ENCODE data around the gene ESPL1. TPM values are rescaled to one million over a fixed set of nuclear protein-coding genes. Genes with fewer than 3 reads are reported as not detected.
A peak's percentile ranks its signal among the peaks of the same experiment; 100 is the strongest.

Gene ESPL1
- total and polyA plus RNA-seq, 10 donors = 0.85 to 7.2 (median 2.6) TPM

DNA sequence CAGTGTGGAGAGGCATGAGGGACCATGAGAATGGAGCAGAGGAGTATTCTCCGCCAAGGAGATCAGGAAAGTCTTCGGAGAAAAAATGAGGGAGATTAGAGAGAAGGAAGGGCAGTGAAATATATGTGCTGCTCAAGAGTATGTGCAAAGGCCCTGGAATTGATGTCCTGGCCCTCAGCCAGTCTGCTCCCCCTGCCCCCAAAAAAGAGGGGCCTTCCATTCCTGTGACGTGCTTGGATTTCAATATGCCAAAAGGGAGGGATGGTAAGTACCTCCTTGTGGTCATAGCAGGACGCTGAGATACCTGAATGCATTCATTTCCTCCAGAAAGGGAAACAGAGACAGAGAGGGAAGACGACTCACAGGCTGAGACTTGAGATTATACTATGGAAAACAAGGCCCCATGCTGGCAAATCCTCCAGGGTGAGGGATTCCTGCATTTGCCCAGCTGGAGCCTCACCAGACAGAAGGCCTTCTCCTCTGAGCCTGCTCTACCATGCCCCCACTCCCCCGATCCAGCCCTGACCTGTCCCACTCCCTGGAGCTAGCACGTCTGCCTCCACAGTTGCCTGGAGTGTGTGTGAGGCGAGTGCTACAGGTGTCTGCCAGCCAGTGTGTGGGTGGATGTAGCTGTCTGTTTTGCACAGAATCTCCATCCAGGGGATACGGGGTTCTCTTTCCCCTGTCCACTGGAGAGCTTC lies 32.2 kb upstream of the ESPL1 start:
- WGBS, 5 donors = 68 to 80% (median 77%) methylated on average over 9 of the region's 9 CpGs
- no peak for DNase-seq
- H3K4me3 ChIP-seq = no peak overlapping the region
- H3K4me1 ChIP-seq = peaks cover 17 to 58% (median 41%) of the 10 kb centered on the region in 6 donors
- H3K27me3 ChIP-seq (replicated peaks in 1 of 7) = peaks cover 0 to 42% (median 0%) of the 10 kb centered on the region in 7 donors
- no peaks in the 10 kb centered on the region for H3K36me3 ChIP-seq
- intact Hi-C loops (cut with DNase I; ENCODE audit: low total_unique reads) = no loop called here
- TF ChIP-seq POLR2AphosphoS5 (IDR thresholded peaks at IDR 0.05) = no peak
- no peak for TF ChIP-seq POLR2A (IDR thresholded peaks at IDR 0.05)
- TF ChIP-seq, protein P1, sequence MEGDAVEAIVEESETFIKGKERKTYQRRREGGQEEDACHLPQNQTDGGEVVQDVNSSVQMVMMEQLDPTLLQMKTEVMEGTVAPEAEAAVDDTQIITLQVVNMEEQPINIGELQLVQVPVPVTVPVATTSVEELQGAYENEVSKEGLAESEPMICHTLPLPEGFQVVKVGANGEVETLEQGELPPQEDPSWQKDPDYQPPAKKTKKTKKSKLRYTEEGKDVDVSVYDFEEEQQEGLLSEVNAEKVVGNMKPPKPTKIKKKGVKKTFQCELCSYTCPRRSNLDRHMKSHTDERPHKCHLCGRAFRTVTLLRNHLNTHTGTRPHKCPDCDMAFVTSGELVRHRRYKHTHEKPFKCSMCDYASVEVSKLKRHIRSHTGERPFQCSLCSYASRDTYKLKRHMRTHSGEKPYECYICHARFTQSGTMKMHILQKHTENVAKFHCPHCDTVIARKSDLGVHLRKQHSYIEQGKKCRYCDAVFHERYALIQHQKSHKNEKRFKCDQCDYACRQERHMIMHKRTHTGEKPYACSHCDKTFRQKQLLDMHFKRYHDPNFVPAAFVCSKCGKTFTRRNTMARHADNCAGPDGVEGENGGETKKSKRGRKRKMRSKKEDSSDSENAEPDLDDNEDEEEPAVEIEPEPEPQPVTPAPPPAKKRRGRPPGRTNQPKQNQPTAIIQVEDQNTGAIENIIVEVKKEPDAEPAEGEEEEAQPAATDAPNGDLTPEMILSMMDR (IDR thresholded peaks at IDR 0.05 in 8 of 11, conservative IDR thresholded peaks at IDR 0.05 in 3 of 11) = no peak
- no peaks in the 10 kb centered on the region for H3K9me3 ChIP-seq
- peak overlapping the region in 1 of 8 donors; percentile 33 for H3K27ac ChIP-seq

DNA sequence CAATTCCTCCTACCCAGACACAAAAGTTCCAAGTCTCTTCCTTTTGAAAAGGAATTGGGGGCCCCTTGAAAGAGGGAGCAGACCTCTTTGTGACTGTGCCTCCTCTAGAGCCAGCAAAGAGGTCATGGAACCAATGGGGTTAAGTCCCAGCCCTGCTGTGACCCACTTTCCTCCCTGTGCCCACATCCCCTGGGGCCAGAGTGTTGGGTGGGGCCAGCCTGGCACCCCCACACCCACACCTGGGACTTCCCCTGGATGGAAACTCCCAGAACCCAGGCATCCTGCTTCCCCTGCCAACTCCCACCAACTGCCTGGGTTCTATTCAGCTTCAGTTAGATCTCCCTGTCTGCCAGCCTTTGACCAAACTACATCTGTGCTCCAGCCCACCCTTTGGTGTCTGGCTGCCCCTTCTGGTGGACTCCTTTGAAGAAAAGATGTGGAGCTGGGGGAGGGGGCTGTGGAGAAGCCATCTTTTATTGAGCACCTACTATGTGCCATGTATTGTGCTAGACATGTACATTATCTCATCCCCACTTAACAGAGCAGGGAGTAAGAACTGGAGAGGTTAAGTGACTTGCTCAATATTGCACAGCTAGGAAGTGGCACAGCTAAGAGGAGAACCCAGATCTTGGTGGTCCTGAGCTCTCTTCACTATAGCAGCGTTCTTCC lies 31.5 kb upstream of the ESPL1 start:
- Histone ChIP-seq H3K4me1 (peaks cover 13 to 52% (median 36%) of the 10 kb centered on the region in 6 donors), H3K36me3 (no peaks in the 10 kb centered on the region), H3K27me3 (replicated peaks in 1 of 7) (peaks cover 0 to 36% (median 0%) of the 10 kb centered on the region in 7 donors), H3K27ac (peak overlapping the region in 1 of 8 donors; percentile 33), H3K9me3 (no peaks in the 10 kb centered on the region), H3K4me3 (no peak overlapping the region)
- intact Hi-C loops (cut with DNase I; ENCODE audit: low total_unique reads) = no loop called here
- TF ChIP-seq, protein P1 (IDR thresholded peaks at IDR 0.05 in 8 of 11, conservative IDR thresholded peaks at IDR 0.05 in 3 of 11) = no peak
- TF ChIP-seq POLR2AphosphoS5 (IDR thresholded peaks at IDR 0.05) (peak in 1 of 3 donors; percentile 40), POLR2A (IDR thresholded peaks at IDR 0.05) (no peak)
- no peak for DNase-seq
- 82 to 94% (median 91%) methylated on average over 1 of the region's 1 CpG for WGBS, 5 donors

DNA sequence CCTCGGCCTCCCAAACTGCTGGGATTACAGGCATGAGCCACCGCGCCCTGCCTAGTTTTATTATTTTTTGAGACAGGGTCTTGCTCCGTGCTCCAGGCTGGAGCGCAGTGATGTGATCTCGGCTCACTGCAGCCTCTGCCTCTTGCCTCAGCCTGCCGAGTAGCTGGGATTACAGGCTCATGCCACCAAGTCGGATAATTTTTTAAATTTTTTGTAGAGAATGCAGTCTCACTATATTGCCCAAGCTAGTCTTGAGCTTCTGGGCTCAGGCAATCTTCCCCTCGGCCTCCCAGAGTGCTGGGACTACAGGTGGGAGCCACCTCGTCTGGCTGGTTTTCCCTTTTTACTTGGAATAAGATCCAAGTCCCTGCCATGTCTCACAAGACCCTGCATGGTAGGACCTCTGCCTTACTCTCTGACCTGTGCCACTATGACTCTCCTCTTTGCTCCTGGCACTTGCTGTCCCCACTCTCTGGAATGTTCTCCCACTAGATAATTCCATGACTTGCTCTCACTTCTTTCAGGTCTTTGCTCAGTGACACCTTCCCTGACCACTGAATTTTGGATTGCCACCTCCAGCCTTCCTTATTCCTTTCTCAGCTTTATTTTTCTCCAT lies 28.3 kb upstream of the ESPL1 start:
- H3K27me3 ChIP-seq (replicated peaks in 1 of 7) = peaks cover 0 to 22% (median 0%) of the 10 kb centered on the region in 7 donors
- TF ChIP-seq POLR2A (IDR thresholded peaks at IDR 0.05) (no peak), POLR2AphosphoS5 (IDR thresholded peaks at IDR 0.05) (no peak)
- TF ChIP-seq, protein P1 (IDR thresholded peaks at IDR 0.05 in 8 of 11, conservative IDR thresholded peaks at IDR 0.05 in 3 of 11) = no peak
- 89 to 95% (median 94%) methylated on average over 10 of the region's 10 CpGs for WGBS, 5 donors
- DNase-seq = no peak
- no peaks in the 10 kb centered on the region for H3K36me3 ChIP-seq
- H3K4me3 ChIP-seq = no peak overlapping the region
- no peaks in the 10 kb centered on the region for H3K9me3 ChIP-seq
- intact Hi-C loops (cut with DNase I; ENCODE audit: low total_unique reads) = no loop called here
- H3K4me1 ChIP-seq = peaks cover 0 to 20% (median 10%) of the 10 kb centered on the region in 6 donors
- no peak overlapping the region for H3K27ac ChIP-seq

Measured in spleen (tissue), 11 donors.